IMR-90 (cell line): ENCODE data around the gene PLD5. TPM values are rescaled to one million over a fixed set of nuclear protein-coding genes. Genes with fewer than 3 reads are reported as not detected.

Experiments
- ATAC-seq: fragments of 200-7000 bp; cut with Tn5 transposase; 2 replicates; pipeline ENCODE4 v1.9.1; 2020; ENCODE audit warnings: low read depth, mild to moderate bottlenecking, moderate library complexity
- BruUV-seq: library from RNA; stranded (reverse); fragments of 400-500 nt; replicated peaks from 2 replicates; lab custom pipeline; 2021; lab: Mats Ljungman, UMichigan
- CTCF ChIA-PET: fragments of 300-600 bp; formaldehyde crosslinking; extraction: SDS; loops from one replicate; lab custom pipeline; 2021; ENCODE audit warnings: antibody characterized with exemption; lab: Yijun Ruan, JAX
- POLR2A ChIA-PET: fragments of 300-600 bp; sonication (Branson Sonifier 250); formaldehyde crosslinking; loops from one replicate; lab custom pipeline; 2022; ENCODE audit warnings: antibody characterized with exemption; ENCODE audit not compliant: unreplicated experiment; lab: Charles Lee
- DNase-seq: peaks from one replicate; pipeline ENCODE4 v3.0.0; 2013
- H2AFZ ChIP-seq: replicated peaks from 2 replicates; pipeline ENCODE3; 2013; ENCODE audit warnings: low read length, mild to moderate bottlenecking; ENCODE audit not compliant: poor library complexity
- H2AK5ac ChIP-seq: 2 replicates; pipeline ENCODE4 v1.6.1; 2013; ENCODE audit warnings: low read depth, low read length, inconsistent platforms
- H2AK9ac ChIP-seq: replicated peaks from 2 replicates; pipeline ENCODE3; 2013; ENCODE audit warnings: mild to moderate bottlenecking, low read depth, low read length, moderate library complexity; ENCODE audit not compliant: poor library complexity
- H2BK120ac ChIP-seq: 2 replicates; pipeline ENCODE4 v1.6.1; 2013; ENCODE audit warnings: low read depth, low read length, inconsistent platforms
- H2BK15ac ChIP-seq: 3 replicates; pipeline ENCODE4 v1.6.1; 2013; ENCODE audit warnings: low read depth, low read length, inconsistent platforms
- H2BK20ac ChIP-seq: 2 replicates; pipeline ENCODE4 v1.6.1; 2013; ENCODE audit warnings: low read depth, mild to moderate bottlenecking, inconsistent platforms, low read length, moderate library complexity
- H2BK5ac ChIP-seq: 2 replicates; pipeline ENCODE4 v1.6.1; 2013; ENCODE audit warnings: mild to moderate bottlenecking, low read depth, low read length, inconsistent platforms; ENCODE audit not compliant: poor library complexity, severe bottlenecking
- H3K14ac ChIP-seq: replicated peaks from 2 replicates; pipeline ENCODE4 v1.6.1; 2013; ENCODE audit warnings: low read depth, low read length, inconsistent platforms
- H3K18ac ChIP-seq: 2 replicates; pipeline ENCODE4 v1.6.1; 2013; ENCODE audit warnings: low read depth, low read length, control low read depth
- H3K23ac ChIP-seq: 2 replicates; pipeline ENCODE4 v1.6.1; 2013; ENCODE audit warnings: low read depth, low read length, inconsistent platforms
- H3K27ac ChIP-seq: 2 replicates; pipeline ENCODE4 v1.5.1; 2013; ENCODE audit warnings: mild to moderate bottlenecking, control low read depth, low read length; ENCODE audit not compliant: insufficient read depth
- H3K27me3 ChIP-seq: 2 replicates; pipeline ENCODE4 v1.6.1; 2013; ENCODE audit warnings: low read length; ENCODE audit not compliant: control insufficient read depth, insufficient read depth
- H3K36me3 ChIP-seq: 2 replicates; pipeline ENCODE4 v1.6.1; 2013; ENCODE audit warnings: low read length, mixed read lengths; ENCODE audit not compliant: control insufficient read depth, insufficient read depth
- H3K4ac ChIP-seq: 2 replicates; pipeline ENCODE4 v1.6.1; 2013; ENCODE audit warnings: low read depth, low read length, inconsistent platforms
- H3K4me1 ChIP-seq: 2 replicates; pipeline ENCODE4 v1.6.1; 2013; ENCODE audit warnings: low read length, mixed read lengths; ENCODE audit not compliant: control insufficient read depth, insufficient read depth
- H3K4me2 ChIP-seq: 2 replicates; pipeline ENCODE4 v1.6.1; 2013; ENCODE audit warnings: low read depth, mild to moderate bottlenecking, control low read depth, low read length, moderate library complexity
- H3K4me3 ChIP-seq: 2 replicates; pipeline ENCODE4 v1.5.1; 2013; ENCODE audit warnings: low read depth, mild to moderate bottlenecking, control low read depth, low read length, moderate library complexity; ENCODE audit not compliant: insufficient read depth
- H3K56ac ChIP-seq: 2 replicates; pipeline ENCODE4 v1.6.1; 2013; ENCODE audit warnings: low read length, inconsistent platforms; ENCODE audit not compliant: insufficient read depth; ENCODE audit errors: extremely low read depth
- H3K79me1 ChIP-seq, 2 experiments: 2 replicates each; pipeline ENCODE4 v1.6.1; 2013; ENCODE audit warnings: low read length in 2 of 2, inconsistent platforms in 1 of 2, low read depth in 1 of 2
- H3K9ac ChIP-seq: 2 replicates; pipeline ENCODE4 v1.6.1; 2013; ENCODE audit warnings: low read depth, low read length, control low read depth
- H3K9me1 ChIP-seq: 2 replicates; pipeline ENCODE4 v1.6.1; 2013; ENCODE audit warnings: low read length, inconsistent platforms; ENCODE audit not compliant: insufficient read depth
- H3K9me3 ChIP-seq: 2 replicates; pipeline ENCODE4 v1.6.1; 2013; ENCODE audit warnings: low read length; ENCODE audit not compliant: control insufficient read depth, insufficient read depth
- H4K20me1 ChIP-seq: 2 replicates; pipeline ENCODE4 v1.6.1; 2013; ENCODE audit warnings: low read length, inconsistent platforms; ENCODE audit not compliant: insufficient read depth
- H4K5ac ChIP-seq: 2 replicates; pipeline ENCODE4 v1.6.1; 2013; ENCODE audit warnings: mild to moderate bottlenecking, low read depth, low read length, control low read depth
- H4K8ac ChIP-seq, 2 experiments: 2 replicates each; pipeline ENCODE4 v1.6.1; 2013; ENCODE audit warnings: low read depth in 2 of 2, low read length in 2 of 2, control low read depth in 1 of 2, inconsistent platforms in 1 of 2
- H4K91ac ChIP-seq: 2 replicates; pipeline ENCODE4 v1.6.1; 2013; ENCODE audit warnings: low read depth, low read length, inconsistent platforms; ENCODE audit not compliant: insufficient read depth
- CEBPB ChIP-seq: IDR thresholded peaks from 2 replicates; pipeline ENCODE4 v1.6.1; 2012; ENCODE audit warnings: low read depth, low read length, improper control_type of control experiment
- CHD1 ChIP-seq: IDR thresholded peaks from 2 replicates; pipeline ENCODE4 v1.6.1; 2012; ENCODE audit warnings: low read depth, low read length, improper control_type of control experiment
- FOS ChIP-seq: fragments of 150-350 bp; IDR thresholded peaks from 2 replicates; pipeline ENCODE4 v1.6.1; 2016; ENCODE audit warnings: low read depth, low read length
- MAFK ChIP-seq: IDR thresholded peaks from 2 replicates; pipeline ENCODE4 v1.6.1; 2012; ENCODE audit warnings: low read depth, low read length, improper control_type of control experiment
- MXI1 ChIP-seq: IDR thresholded peaks from 2 replicates; pipeline ENCODE4 v1.6.1; 2012; ENCODE audit warnings: low read depth, mild to moderate bottlenecking, low read length, moderate library complexity, borderline replicate concordance
- NFE2L2 ChIP-seq: fragments of 150-350 bp; IDR thresholded peaks from 2 replicates; pipeline ENCODE4 v1.6.1; 2016; ENCODE audit warnings: low read depth, mild to moderate bottlenecking, low read length
- POLR2A ChIP-seq: IDR thresholded peaks from 2 replicates; pipeline ENCODE4 v1.6.1; 2012; ENCODE audit warnings: mild to moderate bottlenecking, low read depth, low read length
- RAD21 ChIP-seq: IDR thresholded peaks from 2 replicates; pipeline ENCODE4 v1.6.1; 2012; ENCODE audit warnings: low read length, improper control_type of control experiment
- RFX5 ChIP-seq: IDR thresholded peaks from 2 replicates; pipeline ENCODE4 v1.8.0; 2012; ENCODE audit warnings: low read depth, mild to moderate bottlenecking, low read length, moderate library complexity
- SMC3 ChIP-seq: fragments of 150-350 bp; IDR thresholded peaks from 2 replicates; pipeline ENCODE4 v1.6.1; 2016; ENCODE audit warnings: low read depth, mild to moderate bottlenecking, antibody characterized with exemption, low read length, moderate library complexity
- WGBS, 2 experiments: methylation state at CpG; one replicate each; pipeline versions ENCODE4 v1.1.5 to v1.1.7; 2013; ENCODE audit warnings: missing lambda C conversion rate in 2 of 2; ENCODE audit not compliant: insufficient read length in 1 of 2; ENCODE audit errors: extremely low coverage in 2 of 2; 5-methylcytosine and 5-hydroxymethylcytosine counted together
- dilution Hi-C: fragments of 300-500 bp; cut with HindIII; formaldehyde crosslinking; loops from one replicate; pipeline ENCODE4 v1.14.3; 2018; ENCODE audit warnings: low sequenced_read_pairs; ENCODE audit not compliant: unreplicated experiment
- in situ Hi-C: fragments of 300-500 bp; cut with MboI; formaldehyde crosslinking; loops from 3 replicates; pipeline ENCODE4 v1.14.3; 2019; ENCODE audit warnings: low sequenced_read_pairs, inconsistent platforms, mixed read lengths
- intact Hi-C: fragments of 100-400 bp; cut with micrococcal nuclease; formaldehyde crosslinking; loops from 2 replicates; pipeline ENCODE4 v1.10.0; 2022
- polyA plus RNA-seq, 3 experiments: library from polyadenylated mRNA; depleted of rRNA; stranded (reverse); fragments of >200 nt; gene quantifications; 2 replicates each; pipeline ENCODE4 v1.2.3, GENCODE V29; 2012; ENCODE audit warnings: low replicate concordance in 1 of 3
- total RNA-seq: library from RNA; depleted of rRNA; stranded (reverse); fragments of >200 nt; gene quantifications from 2 replicates; pipeline ENCODE4 v1.2.3, GENCODE V29; 2012
- TF ChIP-seq, protein P1 (sequence below): conservative IDR thresholded peaks from 2 replicates; pipeline ENCODE4 v1.5.1; 2012; ENCODE audit warnings: mild to moderate bottlenecking, low read depth, low read length, improper control_type of control experiment
- TF ChIP-seq, protein P2 (sequence below): fragments of 150-350 bp; IDR thresholded peaks from 2 replicates; pipeline ENCODE4 v1.6.1; 2016; ENCODE audit warnings: low read depth, mild to moderate bottlenecking, low read length, moderate library complexity, borderline replicate concordance
- TF ChIP-seq, protein P3 (sequence below): fragments of 150-350 bp; IDR thresholded peaks from 2 replicates; pipeline ENCODE4 v1.6.1; 2017; ENCODE audit warnings: mild to moderate bottlenecking, antibody characterized with exemption, low read length, low read depth

Gene PLD5
- total and polyA plus RNA-seq, 2 of the 4 experiments (the other 2 are of a cell fraction) = not detected

DNA sequence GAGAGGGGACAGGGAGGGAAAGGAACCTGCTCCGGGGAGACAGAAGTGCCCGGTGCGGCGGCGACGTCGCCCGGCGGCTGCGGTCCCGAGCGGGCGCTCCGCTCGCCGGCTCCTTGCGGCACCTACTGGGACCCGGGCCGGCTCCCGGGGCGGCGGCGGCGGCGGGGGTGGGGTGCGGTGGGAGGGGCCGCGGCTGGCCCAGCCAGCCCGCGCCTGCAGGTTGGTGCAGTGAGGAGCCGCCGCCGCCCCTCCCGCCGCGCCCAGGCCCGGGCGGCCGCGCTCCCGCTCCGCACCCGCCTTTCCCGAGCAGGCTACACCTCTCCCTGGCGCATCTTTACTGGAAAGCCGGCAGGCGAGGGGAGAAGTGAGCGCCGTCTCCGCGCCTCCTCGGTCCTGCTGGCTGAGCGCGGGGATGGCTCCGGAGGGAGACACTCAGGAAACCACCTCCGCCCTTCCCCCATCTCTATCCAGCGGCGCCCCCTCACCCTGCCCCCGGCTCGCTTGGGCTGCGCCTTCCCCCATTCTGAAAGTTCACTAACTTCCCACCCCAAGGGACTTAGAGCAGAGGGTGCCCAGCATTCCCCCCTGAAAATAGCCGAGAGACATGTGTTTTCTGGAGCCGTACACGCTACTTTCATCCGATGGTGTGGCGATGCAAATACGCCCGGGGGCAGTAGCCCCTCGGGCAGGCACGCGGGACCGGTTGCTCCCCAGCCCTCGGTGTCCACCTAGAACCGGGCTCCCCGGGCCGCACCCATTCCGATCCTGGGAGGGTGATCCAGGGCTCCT lies at the start of gene PLD5 (continued):
- TF ChIP-seq RAD21 (no peak), SMC3 (no peak), RFX5 (no peak)

- no peaks in the 10 kb centered on the region for H4K20me1 ChIP-seq
- no peak overlapping the region for H3K4me3 ChIP-seq
- H2AK5ac ChIP-seq = no peak overlapping the region
- peaks cover 16% of the 10 kb centered on the region for H3K9me3 ChIP-seq
- H4K5ac ChIP-seq = no peak overlapping the region
- no peak overlapping the region for H2BK120ac ChIP-seq
- H2BK15ac ChIP-seq = no peak overlapping the region
- no peak overlapping the region for H3K23ac ChIP-seq
- BruUV-seq = no TSS peak
- POLR2A ChIA-PET = no interaction called here
- no peak overlapping the region for H4K91ac ChIP-seq
- no peak overlapping the region for H4K8ac ChIP-seq
- no peaks in the 10 kb centered on the region for H3K36me3 ChIP-seq
- in situ Hi-C loops (no loop called here), intact Hi-C loops (no loop called here), dilution Hi-C loops (no loop called here)
- no peak overlapping the region for H3K18ac ChIP-seq
- H3K79me1 ChIP-seq = no peaks in the 10 kb centered on the region
- H3K9ac ChIP-seq = no peak overlapping the region
- no peak overlapping the region for H2BK5ac ChIP-seq
- H2AK9ac ChIP-seq = no peak overlapping the region
- no peaks in the 10 kb centered on the region for H3K9me1 ChIP-seq
- ATAC-seq (no peak), DNase-seq (no peak)
- H3K56ac ChIP-seq = no peak overlapping the region
- no peak overlapping the region for H2BK20ac ChIP-seq
- H3K14ac ChIP-seq = no peak overlapping the region
- H3K4me1 ChIP-seq = no peaks in the 10 kb centered on the region
- H3K4ac ChIP-seq = no peak overlapping the region
- no peak overlapping the region for H2AFZ ChIP-seq
- H3K27me3 ChIP-seq = no peaks in the 10 kb centered on the region
- CTCF ChIA-PET = no interaction called here
- H3K4me2 ChIP-seq = no peak overlapping the region
- H3K27ac ChIP-seq = no peak overlapping the region
- WGBS, 2 experiments = no CpG with 5 or more reads among the region's 1 CpG
- TF ChIP-seq RFX5 (no peak), CHD1 (no peak), NFE2L2 (no peak), POLR2A (no peak), RAD21 (no peak), FOS (no peak), MXI1 (no peak), MAFK (no peak), SMC3 (no peak), CEBPB (no peak)
- TF ChIP-seq, protein P1, sequence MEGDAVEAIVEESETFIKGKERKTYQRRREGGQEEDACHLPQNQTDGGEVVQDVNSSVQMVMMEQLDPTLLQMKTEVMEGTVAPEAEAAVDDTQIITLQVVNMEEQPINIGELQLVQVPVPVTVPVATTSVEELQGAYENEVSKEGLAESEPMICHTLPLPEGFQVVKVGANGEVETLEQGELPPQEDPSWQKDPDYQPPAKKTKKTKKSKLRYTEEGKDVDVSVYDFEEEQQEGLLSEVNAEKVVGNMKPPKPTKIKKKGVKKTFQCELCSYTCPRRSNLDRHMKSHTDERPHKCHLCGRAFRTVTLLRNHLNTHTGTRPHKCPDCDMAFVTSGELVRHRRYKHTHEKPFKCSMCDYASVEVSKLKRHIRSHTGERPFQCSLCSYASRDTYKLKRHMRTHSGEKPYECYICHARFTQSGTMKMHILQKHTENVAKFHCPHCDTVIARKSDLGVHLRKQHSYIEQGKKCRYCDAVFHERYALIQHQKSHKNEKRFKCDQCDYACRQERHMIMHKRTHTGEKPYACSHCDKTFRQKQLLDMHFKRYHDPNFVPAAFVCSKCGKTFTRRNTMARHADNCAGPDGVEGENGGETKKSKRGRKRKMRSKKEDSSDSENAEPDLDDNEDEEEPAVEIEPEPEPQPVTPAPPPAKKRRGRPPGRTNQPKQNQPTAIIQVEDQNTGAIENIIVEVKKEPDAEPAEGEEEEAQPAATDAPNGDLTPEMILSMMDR = no peak
- TF ChIP-seq, protein P2, sequence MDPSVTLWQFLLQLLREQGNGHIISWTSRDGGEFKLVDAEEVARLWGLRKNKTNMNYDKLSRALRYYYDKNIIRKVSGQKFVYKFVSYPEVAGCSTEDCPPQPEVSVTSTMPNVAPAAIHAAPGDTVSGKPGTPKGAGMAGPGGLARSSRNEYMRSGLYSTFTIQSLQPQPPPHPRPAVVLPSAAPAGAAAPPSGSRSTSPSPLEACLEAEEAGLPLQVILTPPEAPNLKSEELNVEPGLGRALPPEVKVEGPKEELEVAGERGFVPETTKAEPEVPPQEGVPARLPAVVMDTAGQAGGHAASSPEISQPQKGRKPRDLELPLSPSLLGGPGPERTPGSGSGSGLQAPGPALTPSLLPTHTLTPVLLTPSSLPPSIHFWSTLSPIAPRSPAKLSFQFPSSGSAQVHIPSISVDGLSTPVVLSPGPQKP = no peak
- TF ChIP-seq, protein P3, sequence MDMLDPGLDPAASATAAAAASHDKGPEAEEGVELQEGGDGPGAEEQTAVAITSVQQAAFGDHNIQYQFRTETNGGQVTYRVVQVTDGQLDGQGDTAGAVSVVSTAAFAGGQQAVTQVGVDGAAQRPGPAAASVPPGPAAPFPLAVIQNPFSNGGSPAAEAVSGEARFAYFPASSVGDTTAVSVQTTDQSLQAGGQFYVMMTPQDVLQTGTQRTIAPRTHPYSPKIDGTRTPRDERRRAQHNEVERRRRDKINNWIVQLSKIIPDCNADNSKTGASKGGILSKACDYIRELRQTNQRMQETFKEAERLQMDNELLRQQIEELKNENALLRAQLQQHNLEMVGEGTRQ = no peak
Measured at GRCh38 chr1:242569867-242570266, 45.4 kb upstream of the PLD5 start.
